Fibroblast of skin of right biceps (primary cell): ENCODE results near the gene LMNA.

Experiments used
- DNase-seq: peaks from one replicate; pipeline ENCODE4 v3.0.0-alpha.2; 2013

The LMNA gene

DNA sequence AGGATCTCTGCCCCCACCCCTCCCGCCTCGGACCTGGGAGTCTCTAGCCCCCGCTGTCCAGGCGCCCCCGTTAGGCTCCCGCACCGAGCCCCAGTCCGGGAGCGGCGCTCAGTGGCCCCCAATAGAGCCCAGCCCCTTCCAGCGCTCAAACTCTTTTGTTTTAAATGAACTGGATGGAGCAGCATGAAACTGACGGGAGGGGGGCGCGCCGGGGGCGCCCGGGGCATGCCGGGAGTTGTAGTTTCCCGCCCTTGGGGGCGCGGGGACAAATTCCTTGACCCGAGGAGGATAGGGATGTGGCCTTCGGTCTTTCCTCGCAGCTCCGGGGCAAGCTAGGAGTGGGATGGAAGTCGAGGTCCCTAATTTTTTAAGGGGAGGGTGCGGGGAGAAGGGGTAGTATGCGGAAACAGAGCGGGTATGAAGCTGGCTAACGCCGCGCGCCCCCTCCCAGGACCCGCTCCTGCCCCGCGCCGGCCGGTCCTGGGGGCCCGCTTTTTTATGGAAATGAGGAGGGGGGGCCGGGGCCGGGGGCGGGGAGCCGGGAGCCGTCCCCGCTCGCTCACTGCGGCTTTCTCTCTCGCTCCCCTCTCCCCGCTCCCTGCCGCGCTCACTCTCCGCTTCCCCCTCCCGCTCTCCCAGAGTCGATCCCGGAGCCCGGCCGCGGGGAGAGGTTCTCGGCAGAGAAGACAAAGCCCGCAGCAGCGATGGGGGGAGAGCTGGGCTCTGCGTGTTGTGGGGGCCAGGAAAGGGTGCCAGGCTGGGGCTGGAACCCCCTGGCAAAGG lies 32.0 kb upstream of the LMNA start, which contains the start of gene MEX3A:
Gene MEX3A (minus strand): TSS at position 157 of the 783 bp plus-strand sequence. CDS start 467 bp downstream, outside the sequence.
- DNase-seq: peak; percentile 83

- no peak for DNase-seq
Observed at GRCh38 chr1:156083800-156084790, 30.4 kb upstream of the LMNA start.

DNA sequence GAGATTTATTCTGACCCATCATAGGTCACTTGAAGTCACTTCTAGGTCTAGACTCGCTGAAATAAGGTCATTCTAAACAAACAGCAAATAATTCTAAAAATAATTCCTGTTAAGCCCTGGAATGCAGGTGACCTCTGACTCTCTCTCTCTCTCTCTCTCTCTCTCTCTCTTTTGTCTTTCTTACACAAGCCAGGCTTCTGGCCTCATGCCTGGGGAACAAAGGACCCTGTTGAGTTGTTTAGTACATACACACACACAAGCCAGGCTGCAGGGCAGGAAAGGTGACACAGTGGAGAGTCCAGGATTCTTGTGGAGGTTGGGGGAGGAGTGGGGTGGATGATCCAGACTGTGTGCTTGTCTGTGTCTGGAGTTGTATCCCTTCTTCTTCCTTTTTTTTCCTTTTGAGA lies 28.3 kb upstream of the LMNA start:
- peak; percentile 50 for DNase-seq

- DNase-seq: no peak
Observed at GRCh38 chr1:156089704-156090103, 24.8 kb upstream of the LMNA start.

DNA sequence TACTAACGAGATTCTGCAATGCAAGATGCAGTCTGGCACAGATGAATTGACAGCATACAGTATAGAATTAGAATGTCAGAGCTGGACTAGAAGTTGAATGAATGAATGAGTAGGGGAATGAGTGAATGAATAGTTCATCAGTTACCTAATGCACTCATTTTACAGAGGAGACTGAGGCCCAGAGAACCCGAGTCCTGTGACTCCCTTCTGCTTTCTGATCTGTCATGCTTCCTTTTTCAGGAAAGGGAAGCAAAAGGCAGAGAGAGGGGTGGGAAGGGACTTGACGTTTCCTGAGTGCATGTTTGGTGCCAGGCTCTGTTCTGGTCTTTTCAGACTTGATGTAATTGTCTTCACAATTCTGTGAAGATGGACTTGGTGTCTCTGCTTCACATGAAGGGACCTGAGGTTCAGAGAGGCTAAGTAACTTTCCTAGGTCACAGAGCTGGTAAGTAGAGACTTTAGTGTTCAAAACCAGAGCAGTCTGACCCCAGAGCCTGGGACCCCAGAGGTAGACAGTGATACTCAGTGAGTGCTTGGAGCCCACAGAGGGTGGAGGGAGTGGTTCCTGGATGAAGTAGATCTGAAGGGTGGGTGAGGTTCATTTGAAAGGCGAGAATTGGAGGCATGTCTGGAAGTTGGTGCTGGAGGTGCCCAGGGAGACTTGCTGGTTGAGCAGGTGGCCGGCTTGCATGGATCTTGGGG lies 24.2 kb upstream of the LMNA start:
- DNase-seq: no peak

DNA sequence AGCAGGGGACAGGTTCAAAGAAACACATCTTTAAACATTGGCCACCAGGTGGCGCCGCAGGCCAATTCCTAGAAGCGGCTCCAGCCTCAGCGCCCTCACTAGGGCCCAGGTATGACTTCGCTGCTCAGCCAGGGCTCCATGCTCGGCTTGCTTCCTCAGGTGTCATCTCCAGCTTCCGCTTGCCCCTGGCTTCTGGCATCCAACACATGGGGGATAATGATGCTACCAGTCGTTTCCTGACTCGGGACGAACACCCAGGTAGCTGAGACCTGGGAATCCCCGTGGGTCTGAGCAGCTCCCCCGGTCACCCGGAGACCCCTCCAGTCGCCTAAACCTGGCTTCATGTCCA lies 23.7 kb upstream of the LMNA start:
- DNase-seq: peak; percentile 73

DNA sequence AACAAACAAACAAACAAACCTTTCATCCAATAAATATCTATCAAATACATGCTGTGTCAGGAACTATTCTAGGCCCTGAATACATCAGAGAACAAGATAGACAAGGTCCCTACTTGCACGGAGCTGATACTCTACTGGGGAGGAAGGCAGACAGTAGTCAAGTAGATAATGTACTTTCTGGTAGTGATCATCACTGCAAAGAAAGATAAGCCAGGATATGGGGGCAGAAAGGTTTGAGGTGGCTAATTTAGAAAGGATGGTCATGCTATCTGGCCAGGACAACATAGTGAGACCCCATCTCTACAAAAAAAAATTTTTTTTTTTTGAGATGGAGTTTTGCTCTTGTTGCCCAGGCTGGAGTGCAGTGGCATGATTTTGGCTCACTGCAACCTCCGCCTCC lies 22.9 kb upstream of the LMNA start:
- no peak for DNase-seq

DNA sequence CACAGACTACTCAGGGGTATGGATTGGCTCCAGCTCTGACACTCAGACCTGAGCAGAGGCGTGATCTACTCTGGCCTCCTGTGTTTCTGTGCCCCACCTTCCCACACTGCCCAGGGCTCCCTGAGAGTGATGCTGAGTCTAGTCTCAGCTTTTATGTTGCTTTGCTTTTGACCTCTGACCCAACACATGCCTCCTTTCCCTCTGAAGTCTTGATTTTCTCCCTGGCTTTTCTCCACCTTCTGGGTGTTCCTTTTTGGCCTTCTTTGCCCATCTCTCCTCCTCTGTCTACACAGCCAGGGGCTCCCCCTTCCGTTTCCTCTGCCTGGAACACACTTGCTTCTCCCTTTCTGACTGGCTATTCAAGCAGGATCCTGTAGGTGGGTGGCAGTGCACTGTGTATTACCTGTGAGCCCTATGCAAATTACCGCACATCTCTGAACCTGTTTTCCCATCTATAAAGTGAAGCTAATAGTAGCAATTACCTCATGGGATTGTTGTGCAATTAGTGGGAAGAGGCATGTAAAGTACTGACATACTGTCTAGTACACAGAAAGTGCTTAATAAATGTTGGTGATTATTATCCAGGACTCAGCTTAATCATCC lies 18.5 kb upstream of the LMNA start:
- no peak for DNase-seq

- peak; percentile 85 for DNase-seq
Observed at GRCh38 chr1:156096640-156097391, 17.7 kb upstream of the LMNA start.

GRCh38 chr1:156097499-156098178 lies 16.9 kb upstream of the LMNA start:
- no peak for DNase-seq

DNA sequence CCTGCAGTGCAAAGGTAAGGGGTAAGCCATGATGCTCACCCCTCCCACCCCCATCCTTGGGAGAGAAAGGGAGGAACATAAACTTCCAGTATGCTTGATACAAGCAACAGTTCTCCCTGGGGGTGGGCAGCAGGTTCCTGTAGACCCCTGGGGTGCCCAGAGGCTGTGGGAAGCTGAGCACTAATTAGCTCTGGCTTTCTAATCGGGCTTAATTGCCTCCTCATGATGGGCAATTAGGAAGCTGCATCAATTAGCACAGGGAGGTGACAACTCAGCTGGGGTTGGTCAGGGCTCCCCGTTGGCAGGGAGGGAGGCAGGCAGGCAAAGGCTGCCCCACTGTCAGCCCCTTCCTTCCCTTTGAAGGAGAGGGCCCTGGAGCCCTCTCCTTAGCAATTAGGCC lies 15.7 kb upstream of the LMNA start:
- no peak for DNase-seq

DNA sequence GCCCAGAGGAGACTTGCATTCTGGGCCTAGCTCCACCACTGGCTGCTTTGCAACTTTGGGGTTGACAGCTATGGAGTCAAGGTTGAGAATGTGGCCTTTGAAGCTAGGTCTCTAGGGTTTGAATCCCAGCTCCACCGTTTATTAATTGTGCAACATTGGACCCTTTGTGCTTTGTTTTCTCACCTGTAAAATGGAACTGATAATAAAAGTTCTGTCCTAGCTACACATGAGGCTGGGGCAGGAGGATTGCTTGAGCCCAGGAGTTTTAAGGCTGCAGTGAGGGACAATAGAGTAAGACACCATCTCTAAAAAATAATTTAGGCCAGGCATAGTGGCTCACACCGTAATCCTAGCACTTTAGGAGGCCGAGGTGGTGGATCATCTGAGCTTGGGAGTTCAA lies 15.2 kb upstream of the LMNA start:
- DNase-seq: no peak

- DNase-seq: no peak
Observed at GRCh38 chr1:156100205-156100995, 14.1 kb upstream of the LMNA start.

GRCh38 chr1:156101880-156102279 lies 12.6 kb upstream of the LMNA start:
- no peak for DNase-seq

GRCh38 chr1:156102633-156103511 lies 11.6 kb upstream of the LMNA start:
- DNase-seq: peak; percentile 86

- DNase-seq: peak; percentile 80
Observed at GRCh38 chr1:156103521-156103947, 11.0 kb upstream of the LMNA start.

GRCh38 chr1:156104065-156104810 lies 10.3 kb upstream of the LMNA start:
- DNase-seq: peak; percentile 88
